ENCODE measurements around the gene IFT80.

IFT80 gene

DNA sequence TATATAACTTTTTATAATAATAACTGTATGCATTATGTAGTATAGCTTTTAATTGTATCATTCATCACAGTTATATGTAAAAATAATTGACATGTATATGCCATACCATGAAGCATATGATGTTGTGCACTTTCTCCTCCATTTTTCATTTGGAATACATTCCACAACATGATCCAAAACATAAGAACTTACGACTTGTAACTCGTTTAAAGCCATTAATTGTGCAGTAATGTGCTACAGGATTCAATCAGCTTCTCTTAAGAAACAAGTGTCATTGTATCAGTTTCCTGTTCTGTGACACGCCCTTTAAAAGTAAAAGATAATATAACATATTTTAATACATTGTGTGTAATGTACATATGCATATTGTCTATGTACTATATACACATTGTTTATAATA lies 171.6 kb downstream of the IFT80 start:
- H3K36me3 Mint-ChIP-seq (ENCODE audit: low read depth): peaks cover 4% of the 10 kb centered on the region
- peaks cover 17% of the 10 kb centered on the region for H3K4me1 Mint-ChIP-seq (ENCODE audit: low read depth)
- peaks cover 65% of the 10 kb centered on the region for H3K27me3 Mint-ChIP-seq (ENCODE audit: low read depth)
- H3K4me3 Mint-ChIP-seq: no peak overlapping the region
- H3K27ac Mint-ChIP-seq: no peak overlapping the region
- no peaks in the 10 kb centered on the region for H3K9me3 Mint-ChIP-seq

DNA sequence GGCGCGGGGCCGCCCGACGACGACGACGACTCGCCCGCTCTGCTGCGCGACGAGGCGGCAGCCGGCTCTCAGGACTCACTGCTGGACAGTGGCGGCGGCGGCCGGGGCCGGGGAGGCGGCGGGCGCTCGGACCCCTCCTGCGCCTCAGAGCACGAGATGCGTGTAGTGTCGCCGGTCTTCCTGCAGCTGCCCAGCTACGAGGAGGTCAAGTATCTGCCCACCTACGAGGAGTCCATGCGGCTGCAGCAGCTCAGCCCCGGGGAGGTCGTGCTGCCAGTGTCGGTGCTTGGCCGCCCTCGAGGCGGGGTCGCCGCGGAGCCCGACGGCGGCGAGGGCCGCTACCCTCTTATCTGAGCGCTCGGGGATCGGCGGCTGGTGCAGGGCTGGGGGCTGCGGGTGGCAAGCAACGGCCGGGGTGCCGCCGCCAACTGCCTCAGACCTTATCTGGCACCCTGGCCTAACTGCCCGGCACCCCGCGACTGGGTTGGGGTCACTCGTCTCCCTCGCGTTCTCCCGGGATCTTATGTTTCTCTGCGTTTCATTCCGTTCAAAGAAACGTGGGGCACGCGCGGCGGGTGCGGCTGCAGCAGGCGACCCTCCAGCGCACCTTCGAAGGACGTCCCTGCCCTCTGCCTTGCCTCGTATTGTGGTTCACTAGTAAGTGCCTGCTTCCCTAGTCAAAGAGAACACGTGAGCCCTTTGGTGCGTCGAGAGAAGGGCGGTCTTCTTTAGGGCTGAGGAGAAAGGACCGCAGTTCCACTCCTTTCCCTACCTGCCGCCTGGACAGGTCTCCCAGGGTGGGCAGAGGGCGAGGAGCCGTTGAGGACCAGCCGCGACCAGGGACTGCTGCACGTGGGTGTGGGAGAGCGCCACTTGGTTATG lies 172.8 kb downstream of the IFT80 start:
- Mint-ChIP-seq H3K4me3 (peak overlapping the region; percentile 85), H3K27me3 (ENCODE audit: low read depth) (peaks cover 65% of the 10 kb centered on the region), H3K9me3 (no peaks in the 10 kb centered on the region), H3K27ac (peak overlapping the region; percentile 52), H3K4me1 (ENCODE audit: low read depth) (peaks cover 17% of the 10 kb centered on the region), H3K36me3 (ENCODE audit: low read depth) (peaks cover 4% of the 10 kb centered on the region)

DNA sequence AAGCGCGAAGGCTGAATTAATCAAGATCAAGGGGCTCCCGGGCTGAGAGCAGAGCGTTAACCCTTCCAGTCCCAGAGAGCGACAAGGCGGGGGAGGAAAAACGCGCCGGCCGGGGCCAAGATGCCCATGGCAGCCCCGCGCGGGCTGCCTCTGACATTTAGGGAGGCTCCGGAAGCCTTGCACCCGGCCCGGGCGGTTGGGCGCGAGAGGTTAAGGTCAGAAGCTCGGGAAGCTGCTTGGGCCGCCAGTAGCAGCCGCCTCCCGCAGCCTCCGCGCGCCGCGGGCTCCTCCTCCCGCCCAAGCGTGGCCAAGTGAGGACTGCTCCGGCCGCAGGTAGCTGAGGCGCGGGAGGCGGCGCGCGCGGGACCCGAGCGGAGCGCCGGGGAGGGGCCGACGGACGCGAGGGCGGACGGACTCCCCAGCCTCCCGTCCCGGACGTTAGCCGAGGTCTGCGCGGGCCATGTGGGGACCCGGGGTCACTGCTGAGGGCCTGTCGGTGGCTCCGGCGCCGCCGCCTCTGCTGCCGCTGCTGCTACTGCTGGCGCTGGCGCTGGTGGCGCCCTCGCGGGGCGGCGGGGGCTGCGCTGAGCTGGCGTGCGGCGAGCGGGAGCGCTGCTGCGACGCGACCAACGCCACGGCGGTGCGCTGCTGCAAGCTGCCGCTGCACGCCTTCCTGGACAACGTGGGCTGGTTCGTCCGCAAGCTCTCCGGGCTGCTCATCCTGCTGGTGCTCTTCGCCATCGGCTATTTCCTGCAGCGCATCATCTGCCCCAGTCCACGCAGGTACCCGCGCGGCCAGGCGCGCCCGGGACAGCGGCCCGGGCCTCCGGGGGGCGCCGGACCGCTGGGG lies 173.6 kb downstream of the IFT80 start, which contains the start of gene C3orf80:
C3orf80 (plus strand) TSS at position 247 of the 850 bp plus-strand sequence; CDS start at position 461, 214 bp downstream.
- Mint-ChIP-seq H3K27me3 (ENCODE audit: low read depth) (peaks cover 67% of the 10 kb centered on the region), H3K27ac (no peak within 1 kb of the TSS), H3K9me3 (no peaks in the 10 kb centered on the region), H3K4me1 (ENCODE audit: low read depth) (peaks cover 17% of the 10 kb centered on the region), H3K4me3 (peak within 1 kb of the TSS; percentile 85), H3K36me3 (ENCODE audit: low read depth) (peaks cover 4% of the 10 kb centered on the region)

DNA sequence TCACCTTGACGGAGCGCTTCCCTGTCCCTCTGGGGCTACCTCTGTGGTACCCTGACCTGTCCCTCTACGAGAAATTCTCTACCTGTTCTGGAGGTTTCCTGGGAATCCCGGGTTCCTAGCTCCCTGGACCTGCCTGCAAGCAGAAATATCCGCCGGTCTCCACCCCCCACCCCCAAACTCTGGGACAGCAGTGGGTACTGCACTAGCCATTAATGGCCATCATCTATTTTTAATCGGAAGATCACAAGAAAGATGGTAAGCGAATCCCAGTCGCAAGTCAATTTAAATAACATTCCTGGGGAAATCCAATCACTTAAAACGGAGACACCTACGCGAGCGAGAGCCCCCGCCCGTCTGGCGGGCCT lies 174.2 kb downstream of the IFT80 start:
- Mint-ChIP-seq H3K4me3 (peak overlapping the region; percentile 71), H3K27me3 (ENCODE audit: low read depth) (peaks cover 68% of the 10 kb centered on the region), H3K4me1 (ENCODE audit: low read depth) (peaks cover 17% of the 10 kb centered on the region), H3K36me3 (ENCODE audit: low read depth) (peaks cover 4% of the 10 kb centered on the region), H3K9me3 (no peaks in the 10 kb centered on the region), H3K27ac (no peak overlapping the region)

DNA sequence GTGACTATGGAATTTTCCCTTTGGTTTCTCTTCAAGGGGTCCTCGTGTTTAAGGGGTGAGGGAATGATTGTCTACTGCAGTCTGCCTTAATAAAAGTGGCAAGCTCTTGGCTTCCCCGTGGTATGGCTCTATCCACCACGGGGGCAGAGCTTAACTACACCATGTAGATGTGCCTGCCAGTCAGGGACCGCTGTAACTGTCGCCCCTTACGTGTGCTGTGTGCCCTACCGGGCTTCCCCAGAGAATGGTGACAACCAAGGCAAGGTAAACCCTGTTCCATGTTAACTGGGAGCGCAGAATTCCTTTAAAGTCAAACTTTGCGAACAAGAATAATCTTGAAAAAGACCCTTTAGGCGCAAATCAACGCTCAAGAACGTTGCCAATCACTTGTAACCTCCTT lies 174.8 kb downstream of the IFT80 start:
- peaks cover 4% of the 10 kb centered on the region for H3K36me3 Mint-ChIP-seq (ENCODE audit: low read depth)
- peak overlapping the region; percentile 2 for H3K4me3 Mint-ChIP-seq
- no peak overlapping the region for H3K27ac Mint-ChIP-seq
- peaks cover 17% of the 10 kb centered on the region for H3K4me1 Mint-ChIP-seq (ENCODE audit: low read depth)
- no peaks in the 10 kb centered on the region for H3K9me3 Mint-ChIP-seq
- H3K27me3 Mint-ChIP-seq (ENCODE audit: low read depth): peaks cover 73% of the 10 kb centered on the region

DNA sequence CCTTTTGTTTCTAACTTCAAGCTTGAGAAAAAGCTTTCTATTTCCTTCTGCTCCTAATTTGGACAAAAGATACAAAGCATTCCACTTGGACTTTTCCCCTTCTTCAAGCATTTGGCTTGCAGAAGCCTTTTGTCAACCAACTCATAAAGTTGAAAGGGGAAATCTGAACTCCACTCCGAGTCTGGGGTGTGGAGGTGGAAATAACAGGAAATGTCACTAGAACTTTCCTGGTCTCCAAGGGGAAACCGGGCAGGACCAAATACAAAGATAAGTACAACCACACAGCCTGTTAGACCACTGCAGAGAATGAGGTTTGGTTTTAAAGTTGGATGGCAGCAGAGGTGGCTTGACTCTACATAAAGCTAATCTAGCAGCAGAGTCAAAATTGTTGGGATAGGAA lies 178.0 kb downstream of the IFT80 start:
- Mint-ChIP-seq H3K27ac (no peak overlapping the region), H3K9me3 (no peaks in the 10 kb centered on the region), H3K27me3 (ENCODE audit: low read depth) (peaks cover 68% of the 10 kb centered on the region)

DNA sequence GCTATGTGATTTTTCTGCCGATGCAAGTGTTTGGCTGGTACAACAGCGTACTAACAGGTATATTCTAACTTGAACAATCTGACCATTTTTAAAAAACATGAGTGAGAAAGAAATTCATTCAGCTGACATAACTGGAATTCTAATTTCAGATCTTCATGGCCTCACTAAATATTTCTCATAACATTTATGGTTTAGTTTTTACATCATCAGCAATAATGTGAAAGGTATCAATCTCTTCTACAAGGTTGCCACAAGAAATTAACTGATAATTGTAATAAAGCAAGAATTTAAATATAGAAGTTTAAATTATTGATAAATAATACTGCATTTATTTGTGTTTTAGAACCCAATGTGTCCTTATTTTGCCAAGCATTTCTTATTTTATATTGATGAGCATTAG lies 179.0 kb downstream of the IFT80 start:
- Mint-ChIP-seq H3K4me3 (no peak overlapping the region), H3K27me3 (ENCODE audit: low read depth) (peaks cover 67% of the 10 kb centered on the region), H3K4me1 (ENCODE audit: low read depth) (peaks cover 10% of the 10 kb centered on the region), H3K9me3 (no peaks in the 10 kb centered on the region), H3K36me3 (ENCODE audit: low read depth) (peaks cover 2% of the 10 kb centered on the region), H3K27ac (no peak overlapping the region)

More for the DNA sequence above, 178.0 kb downstream of the IFT80 start:
- H3K4me1 Mint-ChIP-seq (ENCODE audit: low read depth): peaks cover 10% of the 10 kb centered on the region
- H3K4me3 Mint-ChIP-seq: no peak overlapping the region
- peaks cover 2% of the 10 kb centered on the region for H3K36me3 Mint-ChIP-seq (ENCODE audit: low read depth)

DNA sequence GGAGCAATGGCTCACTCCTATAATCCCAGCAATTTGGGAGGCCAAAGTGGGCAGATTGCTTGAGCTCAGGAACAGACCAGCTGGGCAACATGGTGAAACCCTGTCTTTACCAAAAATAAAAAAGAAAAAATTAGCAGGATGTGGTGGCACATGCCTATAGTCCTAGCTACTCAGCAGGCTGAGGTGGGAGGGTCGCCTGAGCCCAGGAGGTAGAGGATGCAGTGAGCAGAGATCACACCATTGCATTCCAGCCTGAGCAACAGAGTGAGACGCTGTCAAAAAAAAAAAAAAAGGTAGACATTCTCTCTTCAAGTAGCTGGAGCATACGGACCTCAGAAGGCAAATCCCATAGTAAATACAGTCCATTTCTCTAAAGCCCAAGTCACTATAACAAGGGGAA lies 180.9 kb downstream of the IFT80 start:
- Mint-ChIP-seq H3K9me3 (no peaks in the 10 kb centered on the region), H3K27ac (no peak overlapping the region), H3K36me3 (ENCODE audit: low read depth) (peaks cover 2% of the 10 kb centered on the region), H3K4me1 (ENCODE audit: low read depth) (no peaks in the 10 kb centered on the region), H3K27me3 (ENCODE audit: low read depth) (peaks cover 48% of the 10 kb centered on the region), H3K4me3 (no peak overlapping the region)

DNA sequence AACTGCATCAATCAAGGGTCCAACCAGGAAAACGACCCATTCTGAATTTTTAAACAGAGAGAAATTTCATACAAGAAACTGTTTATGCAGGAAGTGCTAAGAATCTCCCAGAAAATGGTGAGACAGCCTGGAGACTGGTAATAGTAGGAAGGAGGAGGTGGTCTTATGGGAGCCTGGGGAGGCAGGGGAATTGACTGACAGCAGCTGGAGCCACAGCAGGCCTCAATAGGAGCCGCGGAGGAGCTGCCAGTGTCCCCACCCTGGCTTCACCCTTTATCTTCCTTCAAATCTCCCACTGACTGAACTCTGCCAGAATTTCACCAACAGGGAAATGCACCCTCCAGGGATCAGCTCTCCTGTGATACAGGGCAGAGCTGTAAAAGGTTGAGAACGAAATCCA lies 181.3 kb downstream of the IFT80 start:
- Mint-ChIP-seq H3K4me3 (no peak overlapping the region), H3K27ac (no peak overlapping the region), H3K4me1 (ENCODE audit: low read depth) (no peaks in the 10 kb centered on the region), H3K27me3 (ENCODE audit: low read depth) (peaks cover 43% of the 10 kb centered on the region), H3K36me3 (ENCODE audit: low read depth) (peaks cover 2% of the 10 kb centered on the region), H3K9me3 (no peaks in the 10 kb centered on the region)

DNA sequence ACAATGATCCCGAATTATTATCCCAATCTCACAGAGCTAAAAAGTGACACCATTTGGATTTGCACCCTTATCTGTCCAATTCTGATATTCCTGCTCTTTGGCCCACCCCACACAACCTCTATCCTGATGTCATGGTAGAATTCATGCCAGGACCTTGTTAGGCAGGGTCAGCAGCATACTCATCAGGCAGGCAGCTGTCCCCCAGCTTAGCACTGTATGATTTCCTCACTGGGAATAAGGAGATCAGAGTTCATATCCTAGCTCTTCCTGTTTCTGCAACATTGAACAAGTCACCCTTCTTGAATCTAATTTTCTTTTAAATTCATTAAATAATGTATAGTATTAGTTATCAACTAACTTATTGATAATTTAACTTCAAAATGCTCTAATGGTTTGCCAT lies 185.8 kb downstream of the IFT80 start:
- H3K27ac Mint-ChIP-seq: no peak overlapping the region
- peaks cover 23% of the 10 kb centered on the region for H3K27me3 Mint-ChIP-seq (ENCODE audit: low read depth)
- no peak overlapping the region for H3K4me3 Mint-ChIP-seq
- no peaks in the 10 kb centered on the region for H3K36me3 Mint-ChIP-seq (ENCODE audit: low read depth)
- no peaks in the 10 kb centered on the region for H3K9me3 Mint-ChIP-seq
- H3K4me1 Mint-ChIP-seq (ENCODE audit: low read depth): no peaks in the 10 kb centered on the region

DNA sequence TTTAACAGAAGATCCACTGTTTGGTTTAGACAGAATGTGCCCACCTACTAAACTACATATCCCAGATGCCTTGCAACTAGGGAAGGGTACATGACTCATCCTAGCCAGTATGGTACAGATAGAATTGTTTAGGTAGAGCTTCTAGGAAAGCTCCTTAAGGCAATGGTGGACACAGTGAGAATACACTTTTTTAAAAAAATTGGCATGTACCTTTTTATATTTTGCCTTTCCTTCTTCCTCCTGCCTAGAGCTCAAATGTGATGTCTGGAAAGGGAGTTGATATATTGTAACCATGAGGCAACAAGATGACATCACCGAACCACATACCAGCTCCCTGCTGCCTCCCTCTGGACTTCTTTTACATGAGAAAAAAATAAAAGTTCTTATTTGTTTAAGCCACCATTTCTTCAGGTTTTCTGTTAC lies 188.2 kb downstream of the IFT80 start:
- H3K27ac Mint-ChIP-seq: no peak overlapping the region
- H3K4me3 Mint-ChIP-seq: no peak overlapping the region
- H3K4me1 Mint-ChIP-seq (ENCODE audit: low read depth): no peaks in the 10 kb centered on the region
- no peaks in the 10 kb centered on the region for H3K36me3 Mint-ChIP-seq (ENCODE audit: low read depth)
- peaks cover 20% of the 10 kb centered on the region for H3K27me3 Mint-ChIP-seq (ENCODE audit: low read depth)
- H3K9me3 Mint-ChIP-seq: no peaks in the 10 kb centered on the region

DNA sequence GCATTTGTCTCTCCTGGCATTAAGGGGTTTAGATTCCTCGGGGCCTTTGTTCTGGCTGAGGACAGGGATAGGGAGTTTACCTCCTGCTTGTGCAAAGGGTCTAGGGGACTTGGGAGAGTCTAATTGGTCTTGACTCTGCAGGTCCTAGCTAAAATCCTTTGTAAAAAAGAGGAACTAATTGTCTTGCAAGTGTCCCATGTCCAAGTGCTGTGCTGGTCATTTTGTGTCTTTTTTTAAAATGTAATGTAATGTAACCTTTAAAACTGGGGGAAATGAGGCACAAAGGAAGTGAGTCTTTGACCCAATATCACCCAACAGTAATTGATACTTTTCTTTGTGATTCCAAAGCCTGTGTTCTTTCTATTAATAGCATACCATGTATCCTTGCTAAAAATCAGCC lies 188.7 kb downstream of the IFT80 start:
- Mint-ChIP-seq H3K4me3 (no peak overlapping the region), H3K27me3 (ENCODE audit: low read depth) (peaks cover 20% of the 10 kb centered on the region), H3K9me3 (no peaks in the 10 kb centered on the region), H3K36me3 (ENCODE audit: low read depth) (no peaks in the 10 kb centered on the region), H3K27ac (no peak overlapping the region), H3K4me1 (ENCODE audit: low read depth) (no peaks in the 10 kb centered on the region)

Data from T-helper 1 cell treated with Interleukin-12 subunit alpha and Interleukin-12 subunit beta and Interleukin-4 antibody, amounts not matched to agents 30 μg/mL and 1 μg/mL, for 36 hours (primary cell).